OCI-LY7 (cell line): ENCODE data around the gene FAHD2B. TPM values are rescaled to one million over a fixed set of nuclear protein-coding genes. Genes with fewer than 3 reads are reported as not detected.

Source experiments
- small RNA-seq: library from RNA; depleted of rRNA; stranded (forward); fragments of <200 nt; gene quantifications from one replicate; pipeline ENCODE3, GENCODE V24; 2014
- total RNA-seq, 2 experiments: library from RNA; depleted of rRNA in 1 of 2; stranded (reverse); fragments of >200 nt in 1 of 2; shearing (Covaris generic) in 1 of 2; gene quantifications; 2 replicates each; pipeline ENCODE4 v1.2.3, GENCODE V29; 2014 to 2022

Gene FAHD2B
- total RNA-seq, 2 experiments from 2014 or later: 23.4 to 39.1 TPM

Small RNA genes lying within 50 kb of the gene (small RNA-seq; reads per million reads assigned to genes)
- gene AC018892.1 (not detected), gene IGKV1OR2-3 (not detected), gene IGKV2OR2-2 (not detected), gene RN7SL313P (not detected)

Other genes with a start within 250 kb of the FAHD2B start
- 16.0 and 24.1 TPM in 2 replicates for gene ANKRD39, start 236.9 kb downstream of the FAHD2B start, total RNA-seq (2014; rRNA removed; shearing (Covaris generic))
- gene ANKRD39, start 236.9 kb downstream of the FAHD2B start, total RNA-seq (2022): 20.7 and 22.2 TPM in 2 replicates
- 0.06 TPM in 1 of 2 replicates, not detected in the other for gene SEMA4C, start 224.8 kb downstream of the FAHD2B start, total RNA-seq (2014; rRNA removed; shearing (Covaris generic))
- gene SEMA4C, start 224.8 kb downstream of the FAHD2B start, total RNA-seq (2022): 0.19 TPM in 1 of 2 replicates, not detected in the other
- gene FAM178B, start 108.3 kb downstream of the FAHD2B start, total RNA-seq (2014; rRNA removed; shearing (Covaris generic)): not detected in 2 replicates
- gene FAM178B, start 108.3 kb downstream of the FAHD2B start, total RNA-seq (2022): not detected in 2 replicates
- gene ANKRD36, start 18.3 kb upstream of the FAHD2B start, total RNA-seq (2014; rRNA removed; shearing (Covaris generic)): 63.7 and 76.2 TPM in 2 replicates
- 60.5 and 65.5 TPM in 2 replicates for gene ANKRD36, start 18.3 kb upstream of the FAHD2B start, total RNA-seq (2022)